Stimulated activated CD8-positive, alpha-beta memory T cell treated with anti-CD3 and anti-CD28 coated beads, Interleukin-12 subunit alpha, Interleukin-12 subunit beta, amount 100 ng/mL, for 1 hour (primary cell): Measurements from ENCODE around the gene TNNI3K.

Source experiments
- DNase-seq: peaks from one replicate; pipeline ENCODE4 v3.0.0-alpha.2; 2020; ENCODE audit warnings: low read depth

Gene TNNI3K

GRCh38 chr1:74437035-74437434 is 201.8 kb downstream of the TNNI3K start:
- DNase-seq = no peak

- no peak for DNase-seq
Measured at GRCh38 chr1:74452035-74452434, 216.8 kb downstream of the TNNI3K start.

GRCh38 chr1:74453277-74453676 is 218.1 kb downstream of the TNNI3K start:
- no peak for DNase-seq

GRCh38 chr1:74455390-74455789 is 220.2 kb downstream of the TNNI3K start:
- no peak for DNase-seq

GRCh38 chr1:74457253-74457652 is 222.1 kb downstream of the TNNI3K start:
- DNase-seq = no peak

- no peak for DNase-seq
Measured at GRCh38 chr1:74463333-74463988, 228.3 kb downstream of the TNNI3K start.

- no peak for DNase-seq
Measured at GRCh38 chr1:74464037-74464436, 228.8 kb downstream of the TNNI3K start.

GRCh38 chr1:74465193-74465681 is 230.1 kb downstream of the TNNI3K start:
- no peak for DNase-seq

- DNase-seq = no peak
Measured at GRCh38 chr1:74467786-74468377, 232.7 kb downstream of the TNNI3K start.

GRCh38 chr1:74468982-74469603 is 233.9 kb downstream of the TNNI3K start:
- no peak for DNase-seq

- DNase-seq = no peak
Measured at GRCh38 chr1:74470251-74470650, 235.1 kb downstream of the TNNI3K start.

GRCh38 chr1:74470936-74471335 is 235.7 kb downstream of the TNNI3K start:
- no peak for DNase-seq

GRCh38 chr1:74471470-74471869 is 236.3 kb downstream of the TNNI3K start:
- DNase-seq = no peak

GRCh38 chr1:74474585-74474984 is 239.4 kb downstream of the TNNI3K start:
- no peak for DNase-seq

GRCh38 chr1:74478979-74479378 is 243.8 kb downstream of the TNNI3K start:
- DNase-seq = no peak

GRCh38 chr1:74480068-74480467 is 244.9 kb downstream of the TNNI3K start:
- DNase-seq = no peak

- no peak for DNase-seq
Measured at GRCh38 chr1:74481607-74482006, 246.4 kb downstream of the TNNI3K start.

- DNase-seq = no peak
Measured at GRCh38 chr1:74485622-74486021, 250.4 kb downstream of the TNNI3K start.

- DNase-seq = no peak
Measured at GRCh38 chr1:74486036-74486435, 250.8 kb downstream of the TNNI3K start.

GRCh38 chr1:74496669-74497068 is 261.5 kb downstream of the TNNI3K start:
- DNase-seq = no peak

GRCh38 chr1:74498901-74499300 is 263.7 kb downstream of the TNNI3K start:
- no peak for DNase-seq

GRCh38 chr1:74502432-74502831 is 267.2 kb downstream of the TNNI3K start:
- no peak for DNase-seq

- DNase-seq = no peak
Measured at GRCh38 chr1:74502858-74503257, 267.7 kb downstream of the TNNI3K start.
